Peyer's patch (tissue), 4 donors: ENCODE results near the gene EHF.

Experiments
- CTCF ChIP-seq, 6 experiments: fragments of 450-650 bp in 4 of 6; fragments of 200-600 bp in 2 of 6; sonication (generic) in 1 of 6; IDR thresholded peaks; one replicate each; pipeline ENCODE4 v1.5.1; 2017 to 2019; ENCODE audit warnings: antibody characterized with exemption in 6 of 6, mild to moderate bottlenecking in 3 of 6, moderate library complexity in 1 of 6
- POLR2A ChIP-seq, 2 donors: fragments of 450-650 bp; IDR thresholded peaks; one replicate each; pipeline ENCODE4 v1.5.1; 2017; ENCODE audit warnings: antibody characterized with exemption in 2 of 2, mild to moderate bottlenecking in 2 of 2, moderate library complexity in 2 of 2

- TF ChIP-seq CTCF (IDR thresholded peaks at IDR 0.05) (no peak), POLR2A (IDR thresholded peaks at IDR 0.05) (no peak)
Observed at GRCh38 chr11:34619062-34619516, 1.8 kb upstream of the EHF start.
